ENCODE results near the gene STN1. TPM values are rescaled to one million over a fixed set of nuclear protein-coding genes. Genes with fewer than 3 reads are reported as not detected.

Gene STN1
- total RNA-seq, 1 experiment from 2014 or later: 28.9 TPM

- in situ Hi-C loops (cut with HindIII; ENCODE audit: low pct_unique_long_range_greater_than_20kb, low sequenced_read_pairs) (no loop called here), intact Hi-C loops (cut with micrococcal nuclease; ENCODE audit: unreplicated experiment) (loop anchor here (10.0 kb wide), 1 partner anchor 85 kb away; no protein-coding TSS in a partner anchor)
- Histone ChIP-seq H3K4me1 (ENCODE audit: control insufficient read depth, insufficient read depth, low read length) (peaks cover 43% of the 10 kb centered on the region), H3K27ac (ENCODE audit: low read length) (peak overlapping the region; percentile 69), H3K4me3 (ENCODE audit: low read depth in 2 of 2, low read length in 2 of 2) (peak overlapping the region in 1 of 2 experiments; percentile 30; a peak in 2 of 4 replicates), H3K27me3 (ENCODE audit: control insufficient read depth, insufficient read depth, low read length) (no peaks in the 10 kb centered on the region), H3K36me3 (ENCODE audit: control insufficient read depth, insufficient read depth, low read length) (no peaks in the 10 kb centered on the region), H3K9me3 (ENCODE audit: control insufficient read depth, insufficient read depth, low read depth, low read length) (no peaks in the 10 kb centered on the region)
- POLR2A ChIA-PET: no interaction called here
- CTCF ChIA-PET: no interaction called here
- TF ChIP-seq SIN3A (IDR thresholded peaks at IDR 0.05; ENCODE audit: borderline replicate concordance, insufficient read depth, low read depth, low read length): no peak
- TF ChIP-seq TCF7L2 (IDR thresholded peaks at IDR 0.05; ENCODE audit: low read depth, low read length): no peak
- TF ChIP-seq POLR2AphosphoS5 (IDR thresholded peaks at IDR 0.05; ENCODE audit: low read depth, low read length): no peak
- no peak for TF ChIP-seq REST (IDR thresholded peaks at IDR 0.05; ENCODE audit: insufficient read depth in 1 of 2, low read depth in 2 of 2, low read length in 1 of 2)
- TF ChIP-seq, protein P1, sequence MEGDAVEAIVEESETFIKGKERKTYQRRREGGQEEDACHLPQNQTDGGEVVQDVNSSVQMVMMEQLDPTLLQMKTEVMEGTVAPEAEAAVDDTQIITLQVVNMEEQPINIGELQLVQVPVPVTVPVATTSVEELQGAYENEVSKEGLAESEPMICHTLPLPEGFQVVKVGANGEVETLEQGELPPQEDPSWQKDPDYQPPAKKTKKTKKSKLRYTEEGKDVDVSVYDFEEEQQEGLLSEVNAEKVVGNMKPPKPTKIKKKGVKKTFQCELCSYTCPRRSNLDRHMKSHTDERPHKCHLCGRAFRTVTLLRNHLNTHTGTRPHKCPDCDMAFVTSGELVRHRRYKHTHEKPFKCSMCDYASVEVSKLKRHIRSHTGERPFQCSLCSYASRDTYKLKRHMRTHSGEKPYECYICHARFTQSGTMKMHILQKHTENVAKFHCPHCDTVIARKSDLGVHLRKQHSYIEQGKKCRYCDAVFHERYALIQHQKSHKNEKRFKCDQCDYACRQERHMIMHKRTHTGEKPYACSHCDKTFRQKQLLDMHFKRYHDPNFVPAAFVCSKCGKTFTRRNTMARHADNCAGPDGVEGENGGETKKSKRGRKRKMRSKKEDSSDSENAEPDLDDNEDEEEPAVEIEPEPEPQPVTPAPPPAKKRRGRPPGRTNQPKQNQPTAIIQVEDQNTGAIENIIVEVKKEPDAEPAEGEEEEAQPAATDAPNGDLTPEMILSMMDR (IDR thresholded peaks at IDR 0.05): no peak
- DNase-seq (ENCODE audit: low read depth, low spot score): peak; percentile 42
- no TSS peak for BruUV-seq (replicated peaks)
- peak; percentile 53 for ATAC-seq
Observed at GRCh38 chr10:103849880-103850571, 68.0 kb downstream of the STN1 start.

DNA sequence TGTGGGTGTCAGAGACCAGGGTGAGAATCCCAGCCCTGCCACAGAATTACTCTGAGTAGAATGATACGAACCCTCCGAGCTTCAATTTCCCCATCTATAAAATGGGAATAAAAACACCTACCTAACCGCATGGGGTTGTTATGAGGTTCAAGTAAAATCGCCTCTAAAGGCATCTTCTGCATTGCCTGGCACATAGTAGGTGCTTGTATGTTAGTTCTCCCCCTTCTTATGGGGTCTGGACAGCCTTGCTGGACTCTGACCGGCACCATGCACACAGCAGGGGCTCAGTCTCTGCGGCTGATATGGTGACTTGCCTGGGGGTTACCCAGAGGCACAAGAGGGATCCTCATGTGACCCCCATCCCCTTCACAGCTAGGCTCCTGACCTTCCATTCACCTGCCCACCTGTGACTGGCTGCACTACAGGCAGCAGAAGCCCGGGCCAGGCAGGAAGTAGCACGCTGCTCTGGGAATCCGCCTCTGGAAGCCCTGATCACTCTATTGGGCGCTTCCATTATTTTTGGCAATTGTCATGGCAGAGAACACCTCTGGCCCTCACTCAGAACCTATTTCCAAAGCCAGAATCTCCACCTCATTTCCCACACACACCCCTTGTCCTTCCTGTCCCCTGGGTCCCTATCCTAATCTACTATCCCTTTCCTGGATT, 68.6 kb downstream of the STN1 start:
- peak overlapping the region; percentile 69 for H3K27ac ChIP-seq (ENCODE audit: low read length)

More for the DNA sequence above, 68.6 kb downstream of the STN1 start:
- in situ Hi-C loops (cut with HindIII; ENCODE audit: low pct_unique_long_range_greater_than_20kb, low sequenced_read_pairs): no loop called here
- ATAC-seq: no peak
- peaks cover 41% of the 10 kb centered on the region for H3K4me1 ChIP-seq (ENCODE audit: control insufficient read depth, insufficient read depth, low read length)
- ChIA-PET POLR2A (interaction anchor here (0.6 kb wide), 1 partner anchor 278 kb away, joined by 4 read pairs; no protein-coding TSS in a partner anchor), CTCF (interaction anchor here (1.2 kb wide), 1 partner anchor 136 kb away, joined by 5 read pairs; no protein-coding TSS in a partner anchor)
- TF ChIP-seq, protein P1 (IDR thresholded peaks at IDR 0.05): no peak
- no peak for TF ChIP-seq SIN3A (IDR thresholded peaks at IDR 0.05; ENCODE audit: borderline replicate concordance, insufficient read depth, low read depth, low read length)
- TF ChIP-seq TCF7L2 (IDR thresholded peaks at IDR 0.05; ENCODE audit: low read depth, low read length): no peak
- TF ChIP-seq POLR2AphosphoS5 (IDR thresholded peaks at IDR 0.05; ENCODE audit: low read depth, low read length): no peak
- TF ChIP-seq REST (IDR thresholded peaks at IDR 0.05; ENCODE audit: insufficient read depth in 1 of 2, low read depth in 2 of 2, low read length in 1 of 2): no peak
- no peaks in the 10 kb centered on the region for H3K9me3 ChIP-seq (ENCODE audit: control insufficient read depth, insufficient read depth, low read depth, low read length)
- no peak for DNase-seq (ENCODE audit: low read depth, low spot score)
- no TSS peak for BruUV-seq (replicated peaks)
- no peaks in the 10 kb centered on the region for H3K36me3 ChIP-seq (ENCODE audit: control insufficient read depth, insufficient read depth, low read length)
- H3K4me3 ChIP-seq (ENCODE audit: low read depth in 2 of 2, low read length in 2 of 2): peak overlapping the region in 1 of 2 experiments; percentile 30; a peak in 1 of 4 replicates
- no peaks in the 10 kb centered on the region for H3K27me3 ChIP-seq (ENCODE audit: control insufficient read depth, insufficient read depth, low read length)
- intact Hi-C loops (cut with micrococcal nuclease; ENCODE audit: unreplicated experiment): no loop called here
